Measurements from ENCODE around the gene ADRA1B.
"Not testable (repeated sequence)": the region's sequence is repeated elsewhere in the genome, so short reads cannot be mapped to it uniquely, and the experiment has no call there.

Gene ADRA1B

DNA sequence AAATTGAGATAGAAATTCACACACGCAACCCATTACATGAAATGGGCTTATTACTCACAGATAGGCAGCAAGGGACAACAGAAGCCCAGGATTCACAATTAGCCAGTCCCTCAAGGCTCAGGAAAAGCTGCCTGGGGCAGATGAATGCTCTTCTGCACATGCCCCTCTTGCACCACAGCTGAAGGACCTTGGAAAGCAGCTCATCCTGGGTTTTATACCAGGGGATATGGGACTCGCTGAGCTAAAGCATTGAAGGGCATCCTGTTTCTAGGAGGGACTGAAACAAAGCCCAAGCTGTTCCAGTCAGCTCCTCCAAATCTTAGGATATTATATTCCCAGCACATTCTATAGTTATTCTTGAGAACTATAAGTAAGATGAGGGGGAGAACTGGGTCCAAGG is 76.9 kb downstream of the ADRA1B start:
- no peak overlapping the region for H3K4me3 ChIP-seq (ENCODE audit: low read length)
- DNase-seq (ENCODE audit: low read depth, low spot score) = no peak

DNA sequence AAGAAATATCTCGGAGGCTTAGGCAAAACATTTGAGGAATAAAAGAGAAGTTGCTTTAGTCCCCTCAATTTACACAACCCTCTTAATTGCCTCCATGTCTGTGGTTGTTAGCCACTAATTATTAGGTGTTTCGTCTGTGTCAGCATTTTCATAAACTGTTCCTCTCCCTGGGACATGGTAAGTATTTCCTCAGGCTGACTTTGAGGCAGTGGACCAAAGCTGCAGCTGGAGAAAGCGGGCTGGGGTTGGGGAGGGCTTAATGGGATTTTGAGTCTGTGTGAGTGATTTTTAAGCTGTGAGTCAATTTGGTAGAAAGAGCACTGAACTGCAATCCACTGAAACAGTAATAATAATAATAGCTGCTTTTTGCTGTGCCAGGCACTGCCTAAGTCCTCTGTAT is 79.6 kb downstream of the ADRA1B start:
- no peak for DNase-seq (ENCODE audit: low read depth, low spot score)
- H3K4me3 ChIP-seq (ENCODE audit: low read length) = no peak overlapping the region

DNA sequence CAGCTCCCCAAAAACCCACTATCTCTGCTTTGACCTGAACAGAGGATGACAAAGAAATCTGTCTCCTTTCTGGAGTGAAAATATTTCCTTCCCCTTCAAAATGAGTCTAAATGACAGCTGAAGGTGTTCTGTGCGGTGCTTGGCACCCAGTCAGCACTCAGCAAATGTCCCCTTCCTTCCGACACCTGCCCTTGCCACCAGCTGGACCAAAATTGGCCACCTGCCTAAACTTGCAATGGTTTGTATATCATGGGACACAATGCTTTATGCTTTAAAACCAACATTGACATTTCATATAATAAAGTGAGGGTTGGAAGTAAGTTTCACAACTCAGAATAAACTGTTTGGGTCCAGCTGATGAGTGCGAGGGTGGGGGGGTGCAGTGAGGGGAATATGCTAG is 85.2 kb downstream of the ADRA1B start:
- no peak overlapping the region for H3K4me3 ChIP-seq (ENCODE audit: low read length)
- no peak for DNase-seq (ENCODE audit: low read depth, low spot score)

DNA sequence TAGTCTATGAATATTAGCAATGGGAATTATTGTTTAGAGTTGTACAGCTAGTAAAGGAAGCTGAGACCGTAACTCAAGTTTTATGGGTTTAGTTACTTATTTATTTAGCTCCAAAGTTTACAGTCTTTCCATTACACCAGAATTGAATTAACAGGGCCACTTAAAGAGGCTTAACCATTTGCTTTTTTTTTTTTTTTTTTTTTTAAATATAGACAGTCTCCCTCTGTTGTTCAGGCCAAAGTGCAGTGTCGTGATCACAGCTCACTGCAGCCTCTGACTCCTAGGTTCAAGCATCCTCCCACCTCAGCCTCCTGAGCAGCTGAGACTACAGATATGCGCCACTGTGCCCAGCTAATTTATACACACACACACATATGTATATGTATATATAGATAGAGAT is 91.2 kb downstream of the ADRA1B start:
- DNase-seq (ENCODE audit: low read depth, low spot score) = no peak

DNA sequence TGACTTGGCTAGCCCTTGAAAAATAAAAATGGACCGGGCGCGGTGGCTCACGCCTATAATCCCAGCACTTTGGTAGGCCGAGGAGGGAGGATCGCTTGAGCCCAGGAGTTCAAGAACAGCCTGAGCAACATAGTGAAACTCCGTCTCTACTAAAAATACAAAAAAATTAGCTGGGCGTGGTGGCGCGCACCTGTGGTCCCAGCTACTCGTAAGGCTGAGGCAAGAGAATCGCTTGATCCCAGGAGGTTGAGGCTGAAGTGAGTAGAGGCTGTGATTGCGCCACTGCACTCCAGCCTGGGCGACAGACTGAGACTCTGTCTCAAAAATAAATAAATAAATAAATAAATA is 92.2 kb downstream of the ADRA1B start:
- not testable (repeated sequence) for DNase-seq (ENCODE audit: low read depth, low spot score)
- peak overlapping the region; percentile 85 for H3K4me3 ChIP-seq (ENCODE audit: low read length)

More for the DNA sequence above, 91.2 kb downstream of the ADRA1B start:
- H3K4me3 ChIP-seq (ENCODE audit: low read length) = no peak overlapping the region

DNA sequence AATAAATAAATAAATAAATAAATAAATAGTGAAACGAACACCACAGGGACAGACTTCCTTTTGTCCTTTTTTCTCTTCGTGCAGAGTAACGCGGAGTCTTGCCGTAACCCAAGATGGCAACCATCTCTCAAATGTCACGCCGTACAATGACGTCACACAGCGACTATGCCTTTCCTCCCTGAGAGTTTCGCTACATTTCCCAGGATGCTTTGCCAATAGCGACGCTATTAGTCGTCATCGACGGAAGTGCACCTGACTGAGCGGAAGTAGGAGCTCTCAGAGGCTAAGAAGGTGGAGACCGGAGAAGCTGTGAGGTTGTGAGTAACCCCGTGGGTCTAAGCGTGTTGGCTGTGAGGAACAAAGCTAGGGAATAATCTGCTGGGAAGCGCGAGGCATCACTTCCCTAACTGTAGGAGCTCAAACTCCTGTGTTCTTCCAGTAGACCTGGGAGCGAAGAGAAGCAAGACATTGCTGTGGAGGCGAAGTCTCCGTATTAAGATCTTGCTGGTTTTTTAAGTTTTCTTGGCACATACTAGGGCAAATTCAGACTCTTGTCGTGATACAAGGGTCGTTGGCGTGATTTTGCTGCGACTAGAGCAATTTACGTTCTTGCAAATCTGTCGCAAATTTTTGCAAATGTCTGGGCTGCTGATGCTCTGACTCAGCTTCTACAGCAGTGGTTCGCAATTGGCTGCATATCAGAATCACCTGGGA is 92.8 kb downstream of the ADRA1B start, which contains the start of gene TTC1:
TTC1 (plus strand) TSS at position 263 of the 714 bp plus-strand sequence. CDS start 1,390 bp downstream, outside the sequence.
- H3K4me3 ChIP-seq (ENCODE audit: low read length) = peak within 1 kb of the TSS; percentile 85

DNA sequence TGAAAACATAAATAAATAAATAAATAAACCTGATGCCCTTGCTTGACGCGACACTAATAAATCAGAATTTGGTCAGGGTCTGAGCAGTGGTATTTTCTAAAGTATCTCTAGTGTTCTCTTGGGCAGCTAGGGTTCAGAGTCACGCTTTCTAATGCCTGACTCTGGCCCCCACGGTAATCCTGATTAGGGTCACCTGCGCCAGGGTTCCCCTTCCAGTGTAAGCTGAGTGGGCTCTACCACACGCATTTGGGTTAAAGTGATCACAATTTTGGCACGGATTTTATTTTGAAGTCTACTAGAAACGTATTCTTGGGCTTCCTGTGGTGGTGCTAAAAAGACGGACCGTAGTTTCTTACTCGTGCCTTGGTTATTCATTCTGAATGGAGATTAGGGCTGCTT is 93.3 kb downstream of the ADRA1B start:
- H3K4me3 ChIP-seq (ENCODE audit: low read length) = peak overlapping the region; percentile 85
- DNase-seq (ENCODE audit: low read depth, low spot score) = no peak

More for the DNA sequence above, 92.8 kb downstream of the ADRA1B start, which contains the start of gene TTC1:
- DNase-seq (ENCODE audit: low read depth, low spot score) = peak; percentile 99

DNA sequence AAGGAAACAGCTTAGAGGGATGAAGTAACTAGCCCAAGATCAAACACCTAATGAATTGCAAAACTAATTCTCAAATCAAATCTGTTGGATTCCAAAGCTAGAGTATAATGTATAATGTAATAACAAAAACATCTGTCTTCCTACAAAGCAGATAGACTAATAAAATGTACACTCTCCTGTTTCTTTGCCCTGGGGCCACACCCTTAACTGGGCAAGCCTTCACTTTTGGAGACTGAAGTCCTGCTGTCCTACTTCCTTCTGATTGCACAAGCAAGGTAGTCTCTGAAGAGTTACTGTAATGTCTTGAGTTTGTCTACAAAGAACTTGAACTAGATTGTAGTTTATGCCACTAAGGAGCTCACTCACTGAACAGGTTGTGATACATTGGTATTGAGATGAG is 95.2 kb downstream of the ADRA1B start:
- DNase-seq (ENCODE audit: low read depth, low spot score) = no peak
- H3K4me3 ChIP-seq (ENCODE audit: low read length) = no peak overlapping the region

DNA sequence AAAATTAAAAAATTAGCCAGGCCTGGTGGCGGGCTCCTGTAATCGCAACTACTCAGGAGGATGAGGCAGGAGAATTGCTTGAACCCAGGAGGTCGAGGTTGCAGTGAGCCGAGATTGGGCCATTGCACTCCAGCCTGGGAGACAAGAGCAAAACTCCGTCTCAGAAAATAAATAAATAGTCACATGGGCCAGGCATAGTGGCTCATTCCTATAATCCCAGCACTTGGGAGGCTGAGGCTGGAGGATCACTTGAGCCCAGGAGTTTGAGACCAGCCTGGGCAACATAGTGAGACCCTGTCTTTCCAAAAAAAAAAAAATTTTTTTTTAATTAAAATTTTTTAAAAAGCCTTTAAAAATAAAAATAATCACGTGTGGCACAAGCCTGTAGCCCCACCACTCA is 97.9 kb downstream of the ADRA1B start:
- DNase-seq (ENCODE audit: low read depth, low spot score); H3K4me3 ChIP-seq (ENCODE audit: low read length): not testable (repeated sequence)

DNA sequence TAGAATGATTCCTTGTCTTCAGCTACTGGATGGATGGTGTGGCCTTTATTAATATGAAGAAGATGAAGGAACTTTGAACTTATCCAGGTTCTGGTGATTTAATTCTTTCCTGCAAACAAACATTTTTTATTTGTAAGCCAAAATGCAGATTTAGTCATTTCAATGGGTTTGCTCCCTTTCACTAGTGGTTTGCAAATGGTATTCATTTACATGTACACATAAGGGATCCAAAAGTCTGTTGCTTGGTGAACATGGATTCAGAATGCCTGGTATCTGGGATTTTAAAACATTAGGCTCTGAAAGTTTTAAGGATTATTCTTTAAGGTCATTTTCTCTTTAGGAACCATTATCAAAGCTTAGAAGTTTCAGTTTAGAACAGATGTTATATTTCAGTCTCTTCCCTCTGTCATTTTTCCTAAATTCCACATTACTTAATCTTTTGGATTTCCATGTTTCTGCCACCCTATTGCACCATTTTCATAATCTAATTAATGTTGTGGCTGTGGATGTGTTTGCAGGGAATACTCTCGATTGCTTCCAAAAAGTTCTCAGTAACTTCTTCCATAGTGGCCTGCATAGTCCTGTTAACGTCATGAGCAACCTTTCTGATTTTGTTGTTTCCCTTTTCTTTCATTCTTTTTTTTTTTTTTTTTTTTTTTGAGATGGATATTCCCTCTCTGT is 102.8 kb downstream of the ADRA1B start:
- H3K4me3 ChIP-seq (ENCODE audit: low read length) = no peak overlapping the region
- no peak for DNase-seq (ENCODE audit: low read depth, low spot score)

DNA sequence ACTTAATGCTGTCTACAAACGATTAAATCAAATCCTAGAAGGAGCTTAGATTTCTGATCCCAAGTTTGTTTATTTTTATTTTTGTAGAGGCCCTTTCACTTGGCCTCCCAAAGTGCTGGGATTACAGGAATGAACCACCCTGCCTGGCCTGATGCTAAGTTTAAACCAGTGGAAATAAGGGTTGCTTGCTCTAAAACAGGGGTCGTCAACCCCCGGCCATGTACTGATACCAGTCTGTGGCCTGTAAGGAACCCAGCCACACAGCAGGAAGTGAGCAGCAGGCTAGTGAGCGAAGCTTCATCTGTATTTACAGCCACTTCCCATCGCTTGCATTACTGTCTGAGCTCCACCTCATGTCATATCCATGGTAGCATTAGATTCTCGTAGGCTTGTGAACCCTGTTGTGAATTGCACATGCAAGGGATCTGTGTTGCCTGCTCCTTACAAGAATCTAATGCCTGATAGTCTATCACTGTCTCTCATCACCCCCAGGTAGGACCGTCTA is 104.0 kb downstream of the ADRA1B start:
- DNase-seq (ENCODE audit: low read depth, low spot score) = no peak

DNA sequence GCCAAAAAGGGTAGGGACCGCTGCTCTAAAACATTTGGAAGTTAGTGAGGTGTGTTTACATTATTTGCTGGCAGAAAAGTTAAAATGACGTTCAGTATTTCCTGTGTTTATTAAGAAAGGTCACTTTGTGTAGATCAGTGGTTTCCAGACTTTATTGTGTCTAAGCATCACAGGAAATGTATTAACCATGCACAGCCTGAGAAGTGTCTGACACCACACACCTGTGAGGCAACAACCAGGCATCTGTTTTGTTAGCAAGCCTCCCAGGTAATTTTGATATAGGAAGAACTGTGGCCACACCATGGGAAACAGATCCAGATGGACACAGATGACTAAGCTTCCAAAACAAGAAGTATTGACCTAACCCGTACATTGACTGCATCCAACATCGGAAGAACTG is 104.7 kb downstream of the ADRA1B start:
- DNase-seq (ENCODE audit: low read depth, low spot score) = no peak
- no peak overlapping the region for H3K4me3 ChIP-seq (ENCODE audit: low read length)

More for the DNA sequence above, 104.0 kb downstream of the ADRA1B start:
- no peak overlapping the region for H3K4me3 ChIP-seq (ENCODE audit: low read length)

DNA sequence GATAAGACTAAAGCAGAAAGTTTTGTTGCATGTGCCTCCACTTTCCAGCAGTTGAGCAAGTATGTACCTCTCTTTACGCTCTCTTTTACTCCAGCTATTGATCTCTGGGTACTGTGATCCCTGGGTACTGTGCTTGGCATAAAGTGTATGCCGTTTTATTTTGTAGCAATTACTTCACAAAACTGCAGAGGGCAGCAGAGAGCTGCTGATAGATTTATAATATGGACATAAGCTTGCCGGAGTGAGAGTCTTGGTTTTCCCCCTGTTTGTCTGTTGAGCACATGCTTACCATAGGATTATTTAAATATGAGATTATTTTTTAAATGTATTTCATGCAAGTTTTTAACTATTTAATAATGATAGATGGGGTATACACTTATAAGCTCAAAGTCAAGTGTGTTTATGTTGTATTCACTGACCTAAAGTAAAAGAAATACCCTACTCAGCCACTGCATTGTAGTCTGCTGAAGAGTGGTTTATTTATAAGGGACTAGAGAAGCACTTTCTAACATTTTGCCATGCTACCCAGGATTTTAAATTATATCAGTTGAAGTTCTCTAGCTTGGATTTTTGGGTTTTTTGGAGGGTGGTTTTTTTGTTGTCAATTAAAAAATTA is 105.7 kb downstream of the ADRA1B start:
- no peak overlapping the region for H3K4me3 ChIP-seq (ENCODE audit: low read length)
- peak; percentile 63 for DNase-seq (ENCODE audit: low read depth, low spot score)

All from Jurkat, Clone E6-1 (cell line).